Liver (tissue), 9 donors: ENCODE data around the gene SLC4A5. TPM values are rescaled to one million over a fixed set of nuclear protein-coding genes. Genes with fewer than 3 reads are reported as not detected.
A peak's percentile ranks its signal among the peaks of the same experiment; 100 is the strongest.

Source experiments
- DNase-seq: peaks from one replicate; pipeline ENCODE4 v3.0.0-alpha.2; 2017; ENCODE audit warnings: low spot score
- H3K27ac ChIP-seq, 2 donors: one replicate each; pipeline ENCODE4 v1.7.0; 2013; ENCODE audit warnings: inconsistent platforms in 2 of 2, low read length in 2 of 2, control low read depth in 1 of 2, low read depth in 1 of 2, mild to moderate bottlenecking in 1 of 2
- H3K27me3 ChIP-seq, 4 donors: one replicate each; pipeline versions ENCODE4 v1.6.1 to v1.7.0; 2013; ENCODE audit warnings: low read length in 3 of 4, inconsistent platforms in 1 of 4, mild to moderate bottlenecking in 1 of 4, moderate library complexity in 1 of 4; ENCODE audit not compliant: control insufficient read depth in 4 of 4, insufficient read depth in 4 of 4
- H3K36me3 ChIP-seq, 4 donors: one replicate each; pipeline versions ENCODE4 v1.6.1 to v1.7.0; 2013; ENCODE audit warnings: low read length in 3 of 4, mild to moderate bottlenecking in 3 of 4, low read depth in 1 of 4, moderate library complexity in 1 of 4; ENCODE audit not compliant: control insufficient read depth in 4 of 4, insufficient read depth in 3 of 4
- H3K4me1 ChIP-seq, 4 donors: one replicate each; pipeline versions ENCODE4 v1.6.1 to v1.7.0; 2013; ENCODE audit warnings: low read length in 3 of 4, mild to moderate bottlenecking in 3 of 4, moderate library complexity in 1 of 4; ENCODE audit not compliant: control insufficient read depth in 4 of 4, insufficient read depth in 4 of 4
- H3K4me3 ChIP-seq, 3 donors: one replicate each; pipeline versions ENCODE4 v1.6.1 to v1.7.0; 2013; ENCODE audit warnings: low read length in 3 of 3, control low read depth in 1 of 3, low read depth in 1 of 3, mild to moderate bottlenecking in 1 of 3
- H3K9ac ChIP-seq, 2 donors: one replicate each; pipeline ENCODE4 v1.7.0; 2013; ENCODE audit warnings: low read length in 2 of 2, mild to moderate bottlenecking in 2 of 2, moderate library complexity in 2 of 2, control low read depth in 1 of 2, low read depth in 1 of 2
- H3K9me3 ChIP-seq, 4 donors: one replicate each; pipeline versions ENCODE4 v1.6.1 to v1.7.0; 2013; ENCODE audit warnings: low read length in 3 of 4; ENCODE audit not compliant: control insufficient read depth in 4 of 4
- ATF3 ChIP-seq: IDR thresholded peaks from 2 replicates; pipeline ENCODE4 v1.6.1; 2016; ENCODE audit warnings: antibody characterized with exemption
- CTCF ChIP-seq: fragments of 150-350 bp; IDR thresholded peaks from 2 replicates; pipeline ENCODE4 v1.5.1; 2017; ENCODE audit warnings: improper control_type of control experiment, low read depth, low read length; ENCODE audit not compliant: missing input control
- FOXA1 ChIP-seq: IDR thresholded peaks from 2 replicates; pipeline ENCODE4 v1.6.1; 2016; ENCODE audit warnings: antibody characterized with exemption
- FOXA2 ChIP-seq: IDR thresholded peaks from 2 replicates; pipeline ENCODE4 v1.6.1; 2016; ENCODE audit warnings: antibody characterized with exemption
- GABPA ChIP-seq, 2 donors: IDR thresholded peaks in 1 of 2; conservative IDR thresholded peaks in 1 of 2; 2 replicates each; pipeline ENCODE4 v1.6.1; 2016; ENCODE audit warnings: antibody characterized with exemption in 2 of 2, mild to moderate bottlenecking in 1 of 2, moderate library complexity in 1 of 2
- HNF4A ChIP-seq, 2 donors: conservative IDR thresholded peaks; 2 replicates each; pipeline ENCODE4 v1.6.1; 2016; ENCODE audit warnings: antibody characterized with exemption in 2 of 2, mild to moderate bottlenecking in 2 of 2
- HNF4G ChIP-seq: IDR thresholded peaks from 2 replicates; pipeline ENCODE4 v1.6.1; 2016; ENCODE audit warnings: antibody characterized with exemption
- JUND ChIP-seq, 2 donors: IDR thresholded peaks; 2 replicates each; pipeline ENCODE4 v1.6.1; 2016; ENCODE audit warnings: antibody characterized with exemption in 2 of 2
- MAX ChIP-seq: IDR thresholded peaks from 2 replicates; pipeline ENCODE4 v1.6.1; 2016; ENCODE audit warnings: antibody characterized with exemption
- NR2F2 ChIP-seq: IDR thresholded peaks from 2 replicates; pipeline ENCODE4 v1.6.1; 2016; ENCODE audit warnings: antibody characterized with exemption
- RAD21 ChIP-seq, 2 donors: IDR thresholded peaks; 2 replicates each; pipeline ENCODE4 v1.6.1; 2016; ENCODE audit warnings: antibody characterized with exemption in 2 of 2, mild to moderate bottlenecking in 2 of 2
- REST ChIP-seq: IDR thresholded peaks from 2 replicates; pipeline ENCODE4 v1.6.1; 2016; ENCODE audit warnings: antibody characterized with exemption, mild to moderate bottlenecking
- RXRA ChIP-seq, 2 donors: IDR thresholded peaks; 2 replicates each; pipeline ENCODE4 v1.6.1; 2017 to 2018; ENCODE audit warnings: antibody characterized with exemption in 2 of 2, mild to moderate bottlenecking in 1 of 2
- TAF1 ChIP-seq: conservative IDR thresholded peaks from 2 replicates; pipeline ENCODE4 v1.6.1; 2016; ENCODE audit warnings: antibody characterized with exemption, mild to moderate bottlenecking
- YY1 ChIP-seq: IDR thresholded peaks from 2 replicates; pipeline ENCODE4 v1.6.1; 2016; ENCODE audit warnings: antibody characterized with exemption, mild to moderate bottlenecking
- ZBTB33 ChIP-seq: IDR thresholded peaks from 2 replicates; pipeline ENCODE4 v1.6.1; 2016; ENCODE audit warnings: antibody characterized with exemption
- WGBS: extraction: QIAGEN DNeasy Blood & Tissue Kit; methylation state at CpG from one replicate; pipeline ENCODE4 v1.1.7; 2013; 5-methylcytosine and 5-hydroxymethylcytosine counted together
- polyA plus RNA-seq, 2 donors: library from polyadenylated mRNA; stranded (reverse) in 1 of 2; unstranded in 1 of 2; fragments of 200-250 nt in 1 of 2; fragments of >200 nt in 1 of 2; fragmentation: Nextera tagmentation in 1 of 2; extraction: Ambion mirVana in 1 of 2; gene quantifications; one replicate each; pipeline versions ENCODE4 v1.2.1 to v1.2.3, GENCODE V29; 2013 to 2015
- total RNA-seq, 2 donors: library from RNA; depleted of rRNA; stranded (reverse); fragments of >200 nt; gene quantifications; one replicate each; pipeline ENCODE4 v1.2.3, GENCODE V29; 2014
- donor health status: healthy.
- donor health status: healthy.
- donor health status: healthy.
- donor health status: healthy.
- donor health status: healthy.

SLC4A5 gene
- total and polyA plus RNA-seq, 4 donors, result 0.12 to 0.50 (median 0.29) TPM

GRCh38 chr2:74252036-74252435 lies 91.2 kb downstream of the SLC4A5 start:
- no peak overlapping the region for H3K4me3 ChIP-seq
- no peak overlapping the region for H3K27ac ChIP-seq
- H3K4me1 ChIP-seq, result no peaks in the 10 kb centered on the region
- DNase-seq, result no peak
- no peaks in the 10 kb centered on the region for H3K9me3 ChIP-seq
- H3K27me3 ChIP-seq, result no peaks in the 10 kb centered on the region
- no peaks in the 10 kb centered on the region for H3K36me3 ChIP-seq
- 88% methylated on average over 10 of the region's 10 CpGs for WGBS
- H3K9ac ChIP-seq, result no peak overlapping the region
- no peak for TF ChIP-seq HNF4A (conservative IDR thresholded peaks at IDR 0.05)
- TF ChIP-seq RAD21 (IDR thresholded peaks at IDR 0.05), result no peak
- no peak for TF ChIP-seq NR2F2

- no peak overlapping the region for H3K27ac ChIP-seq
- TF ChIP-seq CTCF, result peak; percentile 63
- peak; percentile 77 to 80 for TF ChIP-seq RAD21 (IDR thresholded peaks at IDR 0.05)
- TF ChIP-seq ATF3, result no peak
- DNase-seq, result peak; percentile 49
- WGBS, result 27% methylated on average over 10 of the region's 10 CpGs
- no peaks in the 10 kb centered on the region for H3K4me1 ChIP-seq
- no peak overlapping the region for H3K4me3 ChIP-seq
- no peaks in the 10 kb centered on the region for H3K36me3 ChIP-seq
- H3K27me3 ChIP-seq, result no peaks in the 10 kb centered on the region
- H3K9me3 ChIP-seq, result no peaks in the 10 kb centered on the region
- no peak overlapping the region for H3K9ac ChIP-seq
Observed at GRCh38 chr2:74250189-74250631, 93.0 kb downstream of the SLC4A5 start.

- H3K27ac ChIP-seq, result no peak overlapping the region
- TF ChIP-seq RAD21 (IDR thresholded peaks at IDR 0.05) (no peak), HNF4G (no peak), REST (no peak), RXRA (IDR thresholded peaks at IDR 0.05) (no peak), FOXA2 (no peak), CTCF (no peak), NR2F2 (no peak), FOXA1 (no peak), GABPA (IDR thresholded peaks at IDR 0.05 in 1 of 2, conservative IDR thresholded peaks at IDR 0.05 in 1 of 2) (no peak), JUND (IDR thresholded peaks at IDR 0.05) (no peak), ZBTB33 (no peak), ATF3 (no peak), YY1 (no peak), TAF1 (no peak), MAX (no peak)
- no peak overlapping the region for H3K4me3 ChIP-seq
- no peaks in the 10 kb centered on the region for H3K36me3 ChIP-seq
- H3K4me1 ChIP-seq, result no peaks in the 10 kb centered on the region
- WGBS, result 72% methylated on average over 6 of the region's 6 CpGs
- no peaks in the 10 kb centered on the region for H3K9me3 ChIP-seq
- H3K27me3 ChIP-seq, result no peaks in the 10 kb centered on the region
- H3K9ac ChIP-seq, result no peak overlapping the region
- no peak for DNase-seq
Observed at GRCh38 chr2:74249406-74250122, 93.7 kb downstream of the SLC4A5 start.
